Measurements from ENCODE around the gene TRO.

The TRO gene, protein sequence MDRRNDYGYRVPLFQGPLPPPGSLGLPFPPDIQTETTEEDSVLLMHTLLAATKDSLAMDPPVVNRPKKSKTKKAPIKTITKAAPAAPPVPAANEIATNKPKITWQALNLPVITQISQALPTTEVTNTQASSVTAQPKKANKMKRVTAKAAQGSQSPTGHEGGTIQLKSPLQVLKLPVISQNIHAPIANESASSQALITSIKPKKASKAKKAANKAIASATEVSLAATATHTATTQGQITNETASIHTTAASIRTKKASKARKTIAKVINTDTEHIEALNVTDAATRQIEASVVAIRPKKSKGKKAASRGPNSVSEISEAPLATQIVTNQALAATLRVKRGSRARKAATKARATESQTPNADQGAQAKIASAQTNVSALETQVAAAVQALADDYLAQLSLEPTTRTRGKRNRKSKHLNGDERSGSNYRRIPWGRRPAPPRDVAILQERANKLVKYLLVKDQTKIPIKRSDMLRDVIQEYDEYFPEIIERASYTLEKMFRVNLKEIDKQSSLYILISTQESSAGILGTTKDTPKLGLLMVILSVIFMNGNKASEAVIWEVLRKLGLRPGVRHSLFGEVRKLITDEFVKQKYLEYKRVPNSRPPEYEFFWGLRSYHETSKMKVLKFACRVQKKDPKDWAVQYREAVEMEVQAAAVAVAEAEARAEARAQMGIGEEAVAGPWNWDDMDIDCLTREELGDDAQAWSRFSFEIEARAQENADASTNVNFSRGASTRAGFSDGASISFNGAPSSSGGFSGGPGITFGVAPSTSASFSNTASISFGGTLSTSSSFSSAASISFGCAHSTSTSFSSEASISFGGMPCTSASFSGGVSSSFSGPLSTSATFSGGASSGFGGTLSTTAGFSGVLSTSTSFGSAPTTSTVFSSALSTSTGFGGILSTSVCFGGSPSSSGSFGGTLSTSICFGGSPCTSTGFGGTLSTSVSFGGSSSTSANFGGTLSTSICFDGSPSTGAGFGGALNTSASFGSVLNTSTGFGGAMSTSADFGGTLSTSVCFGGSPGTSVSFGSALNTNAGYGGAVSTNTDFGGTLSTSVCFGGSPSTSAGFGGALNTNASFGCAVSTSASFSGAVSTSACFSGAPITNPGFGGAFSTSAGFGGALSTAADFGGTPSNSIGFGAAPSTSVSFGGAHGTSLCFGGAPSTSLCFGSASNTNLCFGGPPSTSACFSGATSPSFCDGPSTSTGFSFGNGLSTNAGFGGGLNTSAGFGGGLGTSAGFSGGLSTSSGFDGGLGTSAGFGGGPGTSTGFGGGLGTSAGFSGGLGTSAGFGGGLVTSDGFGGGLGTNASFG (N-terminal part only)

DNA sequence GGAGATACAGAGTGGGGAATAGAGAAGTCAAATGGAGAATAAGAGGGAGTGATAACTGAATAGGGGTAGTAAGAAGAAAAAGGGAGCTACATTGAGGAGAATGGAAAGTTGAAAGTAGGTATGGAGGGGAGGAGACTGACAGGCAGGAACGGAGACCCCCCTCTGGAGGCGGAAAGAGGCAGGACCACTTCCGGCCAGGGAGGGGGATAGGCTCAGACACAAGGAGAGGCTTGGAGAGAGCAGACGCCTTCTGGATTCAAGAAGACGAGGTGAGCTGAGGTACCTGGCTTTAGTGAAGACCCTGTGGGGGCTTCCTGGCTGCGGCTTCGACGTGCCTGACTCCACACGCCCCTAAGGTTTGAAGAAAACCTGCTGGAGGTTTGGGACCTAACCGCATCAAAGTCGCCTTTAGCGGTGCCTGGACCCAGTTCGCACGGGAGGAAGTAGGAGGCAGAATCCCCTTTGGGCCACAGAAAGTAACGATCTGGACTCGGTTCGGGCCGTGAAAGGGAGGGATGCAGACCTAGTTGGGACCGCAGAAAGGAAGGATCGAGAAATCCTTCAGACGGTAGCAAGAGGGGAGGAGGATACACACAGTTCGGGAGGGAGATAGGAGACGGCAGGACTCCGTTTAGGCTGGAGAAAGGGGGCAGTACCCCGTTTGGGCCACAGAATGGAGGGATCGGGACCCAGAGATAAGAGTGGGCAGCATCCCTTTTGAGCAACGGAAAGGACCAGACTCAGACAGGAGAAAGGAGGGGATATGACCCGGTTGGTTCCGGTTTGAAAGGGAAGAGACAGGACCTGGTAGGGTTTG lies at the start of gene TRO:
Gene TRO, plus strand, starts transcription at position 215 of the 817 bp plus-strand sequence. CDS start 1,423 bp downstream, outside the sequence.
- peak in 1 of 2 experiments; percentile 19 for DNase-seq

DNA sequence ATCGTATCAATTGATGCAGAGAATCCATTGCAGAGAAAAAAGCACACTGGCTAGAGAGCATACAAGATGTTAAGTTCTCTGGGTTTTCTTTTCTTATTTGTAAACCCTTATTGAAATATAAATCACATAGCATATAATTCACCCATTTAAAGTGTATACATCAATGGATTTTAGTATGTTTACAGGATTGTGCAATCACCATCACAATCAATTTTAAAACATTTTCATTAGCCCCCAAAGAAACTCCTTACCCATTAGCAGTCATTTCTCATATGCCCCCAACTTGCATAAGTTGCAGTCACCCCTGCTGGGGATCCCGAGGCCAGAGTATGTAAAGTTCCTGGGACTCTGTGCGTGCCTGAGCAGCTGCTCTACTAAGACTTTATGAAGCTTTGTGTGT lies 34.9 kb upstream of the TRO start:
- no peak for DNase-seq

DNA sequence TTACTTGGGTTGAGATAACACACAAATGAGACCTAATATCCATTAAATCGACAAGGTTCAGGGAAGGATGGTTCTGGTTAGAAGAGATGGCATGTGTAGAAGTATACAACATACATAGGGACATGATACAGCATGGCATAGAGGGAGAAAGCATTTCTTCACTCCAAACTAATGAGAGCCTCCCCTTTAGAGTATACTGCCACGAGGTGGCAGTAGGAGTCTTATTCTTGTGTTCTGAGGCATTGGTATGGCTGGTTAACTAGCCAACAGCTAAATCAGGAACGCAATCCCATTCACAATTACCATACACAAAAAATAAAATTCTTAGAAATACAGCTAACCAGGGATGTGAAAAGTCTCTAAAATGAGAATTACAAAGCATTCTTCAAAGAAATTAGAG lies 29.1 kb upstream of the TRO start:
- DNase-seq: peak; percentile 21 to 22

DNA sequence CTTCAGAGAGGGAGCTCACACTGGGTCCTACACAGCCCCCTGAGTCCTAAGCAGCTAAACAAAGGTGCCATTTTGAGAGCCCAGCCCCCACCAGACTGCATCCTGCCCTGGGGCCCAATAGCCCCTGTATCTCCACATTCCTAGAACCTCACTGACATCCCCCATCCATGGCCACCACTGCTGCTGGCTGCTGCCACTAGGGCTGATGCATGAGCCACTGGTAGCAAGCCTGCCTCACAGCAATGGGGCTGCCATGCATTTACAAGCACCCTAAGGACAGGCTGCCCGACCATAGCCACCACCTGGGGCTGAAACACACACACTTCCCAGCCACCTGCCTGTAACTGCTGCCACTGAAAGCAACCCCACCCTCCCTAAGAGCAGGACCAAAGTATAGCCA lies 26.5 kb upstream of the TRO start:
- DNase-seq: no peak

DNA sequence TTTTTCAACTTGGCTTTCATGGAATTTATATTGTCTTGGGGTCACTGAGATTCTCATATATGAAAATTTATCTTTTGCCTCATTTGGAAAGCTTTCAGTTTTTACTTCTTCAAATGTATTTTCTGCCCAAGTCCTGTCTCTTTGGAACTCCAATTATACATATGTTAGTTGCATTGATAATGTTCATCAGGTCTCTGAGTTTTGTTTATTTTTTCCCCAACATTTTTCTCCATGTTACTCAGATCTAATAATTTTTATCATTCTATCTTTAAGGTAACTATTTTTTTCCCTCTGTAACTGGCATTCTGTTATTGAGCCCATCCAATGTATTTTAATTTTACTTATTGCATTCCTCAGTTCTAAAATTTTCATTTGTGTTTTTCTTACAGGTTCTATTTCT lies 10.7 kb upstream of the TRO start:
- no peak for DNase-seq

DNA sequence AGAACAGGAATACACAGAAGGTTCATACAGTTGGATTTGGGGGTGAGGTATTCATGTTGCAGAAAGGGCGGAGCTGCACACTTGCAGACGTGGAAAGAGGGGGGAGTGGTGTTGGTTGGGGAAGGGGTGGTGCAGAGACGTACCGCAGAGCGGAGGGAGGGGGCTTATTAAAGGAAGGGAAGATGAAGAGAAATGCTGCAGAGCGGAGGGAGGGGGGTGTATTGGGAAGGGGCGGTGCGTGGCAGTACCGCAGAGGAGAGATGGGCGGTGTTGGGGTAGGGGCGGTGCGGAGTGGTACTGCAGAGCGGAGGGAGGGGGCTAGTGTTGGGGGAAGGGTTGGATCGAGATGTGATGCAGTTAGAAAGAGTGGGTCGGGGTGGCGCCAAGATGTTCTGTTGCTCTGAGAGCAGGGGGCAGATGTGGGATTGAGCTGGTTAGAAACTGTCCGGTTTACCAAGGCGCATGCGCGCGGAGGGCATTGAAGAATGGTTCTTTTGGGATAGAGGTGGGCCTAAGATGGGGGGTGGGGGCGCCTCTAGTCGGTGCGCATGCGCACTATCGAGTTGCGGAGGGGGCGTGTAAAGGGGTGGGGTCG lies 900 bp downstream of the TRO start:
- DNase-seq: peak; percentile 72

DNA sequence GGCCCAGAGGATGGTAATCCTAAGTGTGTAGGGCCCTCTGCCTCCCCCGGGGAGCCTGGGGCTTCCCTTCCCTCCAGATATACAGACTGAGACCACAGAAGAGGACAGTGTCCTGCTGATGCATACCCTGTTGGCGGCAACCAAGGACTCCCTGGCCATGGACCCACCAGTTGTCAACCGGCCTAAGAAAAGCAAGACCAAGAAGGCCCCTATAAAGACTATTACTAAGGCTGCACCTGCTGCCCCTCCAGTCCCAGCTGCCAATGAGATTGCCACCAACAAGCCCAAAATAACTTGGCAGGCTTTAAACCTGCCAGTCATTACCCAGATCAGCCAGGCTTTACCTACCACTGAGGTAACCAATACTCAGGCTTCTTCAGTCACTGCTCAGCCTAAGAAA lies 1.9 kb downstream of the TRO start:
- no peak for DNase-seq

DNA sequence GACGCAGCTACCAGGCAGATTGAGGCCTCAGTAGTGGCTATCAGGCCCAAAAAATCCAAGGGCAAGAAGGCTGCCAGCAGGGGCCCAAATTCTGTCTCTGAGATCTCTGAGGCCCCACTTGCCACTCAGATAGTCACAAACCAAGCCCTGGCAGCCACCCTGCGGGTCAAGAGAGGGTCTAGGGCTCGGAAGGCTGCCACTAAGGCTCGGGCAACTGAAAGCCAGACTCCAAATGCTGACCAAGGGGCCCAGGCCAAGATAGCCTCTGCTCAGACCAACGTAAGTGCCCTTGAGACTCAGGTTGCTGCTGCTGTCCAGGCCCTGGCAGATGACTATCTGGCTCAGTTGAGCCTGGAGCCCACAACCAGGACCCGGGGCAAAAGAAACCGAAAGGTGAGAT lies 2.8 kb downstream of the TRO start:
- no peak for DNase-seq

DNA sequence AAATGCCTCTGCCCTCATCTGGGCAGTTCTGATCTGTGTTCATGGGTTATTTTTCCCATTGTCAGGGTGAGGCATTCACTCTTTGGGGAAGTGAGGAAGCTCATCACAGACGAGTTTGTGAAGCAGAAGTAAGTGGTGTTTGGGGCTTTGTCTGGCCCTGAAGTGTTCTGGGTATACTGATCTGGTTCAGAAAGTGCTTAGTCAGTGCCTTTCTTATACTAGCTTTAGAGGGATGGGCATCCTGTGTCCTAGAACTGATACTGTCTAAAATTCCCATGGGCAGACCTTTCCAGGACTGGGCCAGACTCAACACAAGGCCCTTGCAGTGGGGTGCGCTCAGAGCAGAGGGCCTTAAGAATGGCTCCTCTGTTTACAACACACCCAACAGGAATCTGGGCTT lies 6.4 kb downstream of the TRO start:
- DNase-seq: no peak

DNA sequence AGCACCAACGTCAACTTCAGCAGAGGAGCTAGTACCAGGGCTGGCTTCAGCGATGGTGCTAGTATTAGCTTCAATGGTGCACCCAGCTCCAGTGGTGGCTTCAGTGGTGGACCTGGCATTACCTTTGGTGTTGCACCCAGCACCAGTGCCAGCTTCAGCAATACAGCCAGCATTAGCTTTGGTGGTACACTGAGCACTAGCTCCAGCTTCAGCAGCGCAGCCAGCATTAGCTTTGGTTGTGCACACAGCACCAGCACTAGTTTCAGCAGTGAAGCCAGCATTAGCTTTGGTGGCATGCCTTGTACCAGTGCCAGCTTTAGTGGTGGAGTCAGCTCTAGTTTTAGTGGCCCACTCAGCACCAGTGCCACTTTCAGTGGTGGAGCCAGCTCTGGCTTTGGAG lies 8.3 kb downstream of the TRO start:
- DNase-seq: no peak

DNA sequence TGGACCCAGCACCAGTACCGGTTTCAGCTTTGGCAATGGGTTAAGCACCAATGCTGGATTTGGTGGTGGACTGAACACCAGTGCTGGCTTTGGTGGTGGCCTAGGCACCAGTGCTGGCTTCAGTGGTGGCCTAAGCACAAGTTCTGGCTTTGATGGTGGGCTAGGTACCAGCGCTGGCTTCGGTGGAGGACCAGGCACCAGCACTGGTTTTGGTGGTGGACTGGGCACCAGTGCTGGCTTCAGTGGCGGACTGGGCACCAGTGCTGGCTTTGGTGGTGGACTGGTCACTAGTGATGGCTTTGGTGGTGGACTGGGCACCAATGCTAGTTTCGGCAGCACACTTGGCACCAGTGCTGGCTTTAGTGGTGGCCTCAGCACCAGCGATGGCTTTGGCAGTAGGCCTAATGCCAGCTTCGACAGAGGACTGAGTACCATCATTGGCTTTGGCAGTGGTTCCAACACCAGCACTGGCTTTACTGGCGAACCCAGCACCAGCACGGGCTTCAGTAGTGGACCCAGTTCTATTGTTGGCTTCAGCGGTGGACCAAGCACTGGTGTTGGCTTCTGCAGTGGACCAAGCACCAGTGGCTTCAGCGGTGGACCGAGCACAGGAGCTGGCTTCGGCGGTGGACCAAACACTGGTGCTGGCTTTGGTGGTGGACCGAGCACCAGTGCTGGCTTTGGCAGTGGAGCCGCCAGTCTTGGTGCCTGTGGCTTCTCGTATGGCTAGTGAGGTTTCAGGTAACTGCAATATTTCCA lies 9.8 kb downstream of the TRO start:
- DNase-seq: no peak

DNA sequence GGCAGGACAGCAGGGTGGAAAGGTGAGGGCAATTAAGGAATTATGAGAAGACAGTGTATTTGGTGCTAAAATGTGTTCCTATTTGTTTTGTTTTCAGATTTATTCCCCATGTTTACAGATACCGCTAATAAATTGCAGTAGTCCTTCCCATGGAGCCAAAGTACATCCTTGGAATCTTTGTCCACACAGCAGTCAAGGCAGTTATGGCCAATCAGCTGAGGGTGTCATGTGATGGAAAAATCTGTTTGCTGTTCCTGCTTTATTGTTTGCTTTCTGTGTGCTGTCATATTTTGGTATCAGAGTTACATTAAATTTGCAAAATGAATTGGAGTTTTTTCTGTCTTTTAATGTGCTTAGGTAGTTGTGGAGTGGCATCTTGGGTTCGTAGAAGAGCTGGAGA lies 10.5 kb downstream of the TRO start:
- no peak for DNase-seq

DNA sequence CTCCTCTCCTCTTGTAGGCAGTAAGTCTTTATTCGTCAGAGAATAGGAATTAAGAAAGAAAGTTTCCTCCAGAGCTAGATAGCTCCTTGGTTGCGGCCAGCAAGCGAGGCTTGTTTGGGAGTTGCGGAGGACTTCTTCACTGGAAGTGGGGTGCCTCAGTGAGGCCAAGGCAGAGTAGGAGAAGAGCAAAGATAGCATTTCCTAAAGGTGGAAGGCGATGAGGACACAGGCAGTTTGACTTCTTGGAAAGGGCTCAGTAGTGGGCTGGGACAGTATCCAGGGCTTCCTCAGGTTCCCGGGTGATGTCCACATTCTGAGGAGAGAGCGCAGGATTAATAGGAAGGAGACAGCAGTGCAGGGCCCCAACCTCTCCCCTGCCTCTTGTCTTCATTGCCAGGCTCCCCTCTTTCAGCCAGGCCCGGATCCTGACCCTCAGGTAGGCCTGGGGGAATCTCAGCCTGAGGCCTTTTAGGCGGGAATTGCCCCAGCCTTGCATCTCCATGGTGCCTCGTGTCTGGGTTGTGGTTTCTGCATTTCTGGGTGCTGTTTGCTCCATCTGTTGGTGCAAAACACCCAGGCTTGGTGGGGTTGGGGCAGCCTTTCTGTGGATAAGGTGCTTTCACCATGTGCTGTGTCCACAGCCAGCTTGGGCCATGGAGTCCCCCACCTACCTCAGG lies 12.7 kb downstream of the TRO start:
- DNase-seq: no peak

DNA sequence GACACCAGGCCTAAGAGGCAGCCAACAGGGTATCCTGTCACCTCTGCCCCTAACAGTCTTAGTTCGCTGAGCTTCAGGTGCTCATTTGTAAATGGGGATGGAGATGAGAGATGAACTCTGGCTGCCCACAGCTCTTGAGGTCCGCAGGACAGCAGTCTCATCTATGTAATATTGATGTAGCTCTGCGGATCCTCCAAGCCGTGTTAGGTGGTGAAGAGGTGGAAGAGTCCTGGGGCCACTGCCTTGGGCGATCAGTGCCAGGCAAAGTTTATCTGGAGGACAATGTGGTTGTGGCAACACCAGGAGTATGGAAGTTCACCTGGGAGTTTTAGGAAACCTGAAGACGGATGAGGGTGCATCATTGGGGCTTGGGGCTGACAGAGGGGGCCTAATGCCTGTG lies 13.4 kb downstream of the TRO start:
- DNase-seq: no peak

DNA sequence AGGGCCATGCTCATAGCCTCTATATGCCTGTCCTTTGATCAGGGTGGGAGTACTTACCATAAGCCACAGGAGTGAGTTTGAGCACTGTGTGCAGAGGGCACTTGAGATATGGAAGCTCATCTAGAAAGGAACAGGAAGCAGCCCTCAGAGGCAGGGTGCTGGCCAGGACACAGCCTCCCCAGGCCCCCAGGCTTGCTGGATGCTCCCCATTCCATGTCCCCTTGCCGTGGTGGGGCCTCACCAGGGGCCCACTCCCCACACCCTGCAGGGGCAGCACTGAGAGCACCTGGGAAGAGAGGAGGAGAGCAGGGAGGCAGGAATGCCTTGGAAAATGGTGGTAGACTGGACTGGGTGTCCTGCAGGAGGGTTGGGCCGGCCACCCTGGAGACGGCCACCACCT lies 14.3 kb downstream of the TRO start:
- no peak for DNase-seq

DNA sequence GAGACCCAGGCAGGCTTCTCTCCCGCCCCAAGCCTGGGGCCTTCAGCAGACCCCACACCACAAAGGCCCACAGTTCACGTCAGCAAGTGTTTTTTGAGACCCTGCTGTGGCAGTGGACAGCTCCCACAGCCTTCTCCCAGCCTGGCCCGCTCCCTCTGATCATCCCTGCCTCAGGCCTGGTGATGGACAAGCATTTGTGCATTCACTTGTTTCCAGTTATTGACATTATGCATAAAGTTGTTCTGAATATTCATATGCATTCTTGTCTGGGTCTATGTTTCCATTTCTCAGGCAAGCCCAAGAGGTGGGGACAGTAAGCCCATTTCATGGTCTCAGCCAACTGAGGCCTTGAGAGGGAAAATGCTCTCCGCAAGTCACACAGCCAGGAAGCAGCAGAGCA lies 14.7 kb downstream of the TRO start:
- no peak for DNase-seq

DNA sequence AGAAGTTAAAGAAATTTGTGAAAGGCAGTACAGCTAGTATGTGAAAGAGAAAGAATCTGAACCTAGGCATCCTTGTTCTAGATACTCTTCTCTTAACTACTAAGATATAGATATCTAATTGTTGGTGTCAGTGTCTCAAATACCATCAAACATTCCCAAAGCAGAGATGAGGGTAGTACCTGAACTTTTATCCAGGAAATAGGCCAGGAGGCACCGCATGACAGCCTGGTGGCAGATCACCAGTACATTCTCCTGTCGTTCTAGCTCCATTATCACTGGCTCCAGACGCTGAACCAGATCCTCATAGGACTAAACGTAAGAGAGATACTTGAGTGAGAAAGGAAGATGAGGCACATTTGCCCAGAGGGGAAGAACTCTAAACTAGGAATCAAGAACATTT lies 16.8 kb downstream of the TRO start:
- no peak for DNase-seq

DNA sequence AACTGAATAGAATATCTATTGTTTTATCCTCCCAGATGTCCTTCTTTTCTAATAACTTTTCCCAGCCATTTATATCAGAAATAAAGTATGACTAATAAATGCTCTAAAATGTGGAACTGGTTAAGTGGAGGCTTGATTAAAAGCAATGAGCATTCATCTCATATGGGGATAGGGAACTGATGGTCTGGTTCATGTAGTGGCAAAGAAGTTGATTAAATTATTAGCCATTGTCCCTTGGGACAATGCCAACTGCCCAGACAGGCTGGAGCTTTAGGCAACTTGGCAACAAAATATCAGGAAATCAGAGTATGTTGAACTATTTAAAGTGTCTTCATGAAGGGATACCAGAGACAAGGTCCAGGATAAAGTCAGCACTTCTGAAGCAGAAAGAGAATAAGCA lies 24.2 kb downstream of the TRO start:
- no peak for DNase-seq

DNA sequence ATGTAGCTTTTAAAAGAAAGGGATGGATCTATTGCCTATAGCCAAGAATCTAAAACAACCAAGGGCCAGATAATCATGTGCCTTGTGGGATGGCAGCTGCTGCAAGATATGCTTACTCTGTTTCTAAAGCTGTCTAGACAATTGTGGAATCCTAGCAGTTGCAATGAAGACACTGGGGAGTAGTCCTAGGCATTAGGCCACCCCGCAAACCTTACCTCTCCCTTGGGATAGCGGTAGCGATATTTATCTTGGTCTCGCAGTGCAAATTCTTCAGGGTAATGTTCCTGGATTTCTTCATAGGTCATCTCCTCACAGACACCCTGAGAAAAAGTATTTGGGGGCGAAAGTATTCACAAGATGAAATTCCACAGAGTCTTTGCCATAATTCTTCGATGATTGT lies 24.6 kb downstream of the TRO start:
- no peak for DNase-seq

DNA sequence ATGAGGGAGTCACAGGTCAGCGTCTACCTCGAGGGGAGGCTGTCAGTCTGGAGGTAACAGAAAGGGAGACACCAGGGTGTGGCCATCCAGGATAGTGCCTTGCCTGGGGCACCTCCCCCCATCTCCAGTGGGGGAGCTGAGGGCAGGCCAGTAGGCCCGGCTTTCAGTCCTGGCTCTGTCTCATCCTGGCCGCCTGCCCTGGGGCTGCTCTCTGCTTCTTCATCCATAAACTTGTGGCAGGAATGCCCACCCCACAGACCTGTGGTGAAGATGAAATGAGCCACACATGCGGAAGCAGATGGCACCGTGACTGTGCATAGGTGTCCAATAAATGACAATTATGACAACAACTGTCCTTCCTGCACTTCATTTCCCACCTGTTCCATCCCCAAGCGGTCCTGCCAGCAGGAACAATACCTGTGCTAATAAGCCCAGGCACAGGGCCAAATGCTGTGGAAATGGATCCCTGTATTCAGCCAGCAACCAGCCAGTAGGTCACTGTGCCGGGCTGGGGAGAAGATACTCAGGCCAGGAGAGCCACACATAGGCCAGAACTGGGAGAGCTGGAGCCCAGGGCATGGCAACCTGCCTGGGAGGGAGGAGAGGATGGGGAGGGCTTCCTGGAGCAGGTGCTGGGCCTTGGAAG lies 30.2 kb downstream of the TRO start:
- no peak for DNase-seq

All from activated T-cell treated with anti-CD3 and anti-CD28 coated beads, Interleukin-2, amount 50 U/mL, for 48 hours (primary cell).